ENCODE data around the gene FOLH1. TPM values are rescaled to one million over a fixed set of nuclear protein-coding genes. Genes with fewer than 3 reads are reported as not detected.
"Not testable (repeated sequence)": the region's sequence is repeated elsewhere in the genome, so short reads cannot be mapped to it uniquely, and the experiment has no call there.

The FOLH1 gene
- total RNA-seq, 1 experiment from 2014 or later = not detected

DNA sequence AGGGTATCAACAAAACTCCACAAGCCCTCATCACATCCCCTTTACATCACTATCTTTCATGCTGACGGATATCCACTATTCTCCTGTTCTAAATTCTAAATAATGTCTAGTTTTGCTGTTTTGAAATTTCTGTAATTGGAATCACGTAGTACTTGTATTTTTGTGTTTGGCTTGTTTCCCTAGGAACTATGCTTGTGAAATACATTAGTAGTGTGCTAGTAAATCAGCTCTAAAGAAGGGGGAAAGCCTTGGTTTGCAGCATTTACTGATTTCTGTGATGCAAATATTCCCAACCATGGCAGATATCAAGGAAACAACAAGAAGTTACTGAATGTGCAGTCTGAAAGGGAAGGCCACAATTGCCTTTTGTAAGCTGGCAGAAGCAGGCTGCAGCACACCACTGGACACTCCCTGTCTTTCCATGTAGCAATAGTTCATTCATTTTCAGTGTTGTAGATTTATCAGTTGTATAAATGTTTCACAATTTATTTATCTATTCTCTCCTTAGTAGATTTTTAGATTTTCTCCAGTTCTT, 4.7 kb upstream of the FOLH1 start:
- CTCF ChIA-PET = no interaction called here
- TF ChIP-seq SP1 (IDR thresholded peaks at IDR 0.05; ENCODE audit: low read depth) (no peak), RAD21 (IDR thresholded peaks at IDR 0.05; ENCODE audit: low read depth) (no peak)
- TF ChIP-seq, protein P1, sequence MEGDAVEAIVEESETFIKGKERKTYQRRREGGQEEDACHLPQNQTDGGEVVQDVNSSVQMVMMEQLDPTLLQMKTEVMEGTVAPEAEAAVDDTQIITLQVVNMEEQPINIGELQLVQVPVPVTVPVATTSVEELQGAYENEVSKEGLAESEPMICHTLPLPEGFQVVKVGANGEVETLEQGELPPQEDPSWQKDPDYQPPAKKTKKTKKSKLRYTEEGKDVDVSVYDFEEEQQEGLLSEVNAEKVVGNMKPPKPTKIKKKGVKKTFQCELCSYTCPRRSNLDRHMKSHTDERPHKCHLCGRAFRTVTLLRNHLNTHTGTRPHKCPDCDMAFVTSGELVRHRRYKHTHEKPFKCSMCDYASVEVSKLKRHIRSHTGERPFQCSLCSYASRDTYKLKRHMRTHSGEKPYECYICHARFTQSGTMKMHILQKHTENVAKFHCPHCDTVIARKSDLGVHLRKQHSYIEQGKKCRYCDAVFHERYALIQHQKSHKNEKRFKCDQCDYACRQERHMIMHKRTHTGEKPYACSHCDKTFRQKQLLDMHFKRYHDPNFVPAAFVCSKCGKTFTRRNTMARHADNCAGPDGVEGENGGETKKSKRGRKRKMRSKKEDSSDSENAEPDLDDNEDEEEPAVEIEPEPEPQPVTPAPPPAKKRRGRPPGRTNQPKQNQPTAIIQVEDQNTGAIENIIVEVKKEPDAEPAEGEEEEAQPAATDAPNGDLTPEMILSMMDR (IDR thresholded peaks at IDR 0.05 in 2 of 3, conservative IDR thresholded peaks at IDR 0.05 in 1 of 3; ENCODE audit: borderline replicate concordance in 1 of 3, insufficient read depth in 1 of 3, low read depth in 2 of 3, low read length in 2 of 3) = no peak
- no peak for ATAC-seq

DNA sequence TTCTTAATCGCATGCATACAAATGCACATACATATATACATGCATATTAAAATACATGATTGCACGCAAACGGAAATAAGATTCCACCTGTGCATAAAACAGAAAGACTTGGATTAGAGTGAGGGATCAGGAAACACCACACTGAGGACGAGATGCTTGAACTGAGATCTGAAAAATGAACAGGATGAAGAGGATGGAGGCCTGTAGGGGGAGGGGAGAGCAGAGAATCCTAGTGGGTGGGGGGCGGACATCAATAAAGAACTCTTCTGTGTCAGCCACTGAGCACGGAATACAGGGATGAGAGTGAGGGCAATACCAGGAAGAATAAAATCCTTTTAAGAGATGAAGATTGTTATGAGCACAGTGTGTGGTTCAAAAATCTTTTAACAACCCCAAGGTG, 1.4 kb downstream of the FOLH1 start:
- H3K27me3 ChIP-seq (ENCODE audit: insufficient read depth, low read length); RAD21 ChIA-PET (ENCODE audit: low non-redundant PET in 1 of 2, low total read pairs in 2 of 2, uncharacterized antibody in 2 of 2, unreplicated experiment in 2 of 2); H3K4me1 ChIP-seq (ENCODE audit: control insufficient read depth in 1 of 2, insufficient read depth in 2 of 2, low read length in 2 of 2); H3K79me2 ChIP-seq (ENCODE audit: insufficient read depth, low read length); H3K9ac ChIP-seq (ENCODE audit: low read length); H4K20me1 ChIP-seq (ENCODE audit: insufficient read depth); H3K27ac ChIP-seq (ENCODE audit: low read depth, low read length); H3K9me3 ChIP-seq (ENCODE audit: control insufficient read depth in 1 of 2, insufficient read depth in 1 of 2, low read depth in 1 of 2, low read length in 2 of 2); H3K4me3 ChIP-seq (replicated peaks in 1 of 2; ENCODE audit: low read depth in 1 of 2, low read length in 2 of 2); DNase-seq (ENCODE audit: low read depth, low spot score); ATAC-seq; H3K4me2 ChIP-seq (ENCODE audit: low read length); H3K36me3 ChIP-seq (ENCODE audit: control insufficient read depth in 1 of 2, insufficient read depth in 2 of 2, low read length in 2 of 2); CTCF ChIA-PET; H3K9me2 ChIP-seq (ENCODE audit: insufficient read depth); intact Hi-C loops (cut with micrococcal nuclease); POLR2A ChIA-PET; BruUV-seq (replicated peaks); H2AFZ ChIP-seq (ENCODE audit: low read depth, low read length, poor library complexity, severe bottlenecking): not testable (repeated sequence)

More for the DNA sequence above, 4.7 kb upstream of the FOLH1 start:
- ChIA-PET POLR2A (no interaction called here), RAD21 (ENCODE audit: low non-redundant PET in 1 of 2, low total read pairs in 2 of 2, uncharacterized antibody in 2 of 2, unreplicated experiment in 2 of 2) (no interaction called here)
- intact Hi-C loops (cut with micrococcal nuclease) = no loop called here
- Histone ChIP-seq H3K36me3 (ENCODE audit: control insufficient read depth in 1 of 2, insufficient read depth in 2 of 2, low read length in 2 of 2) (no peaks in the 10 kb centered on the region), H3K4me2 (ENCODE audit: low read length) (no peak overlapping the region), H3K79me2 (ENCODE audit: insufficient read depth, low read length) (no peaks in the 10 kb centered on the region), H3K27me3 (ENCODE audit: insufficient read depth, low read length) (no peaks in the 10 kb centered on the region), H3K9me2 (ENCODE audit: insufficient read depth) (no peaks in the 10 kb centered on the region), H3K4me1 (ENCODE audit: control insufficient read depth in 1 of 2, insufficient read depth in 2 of 2, low read length in 2 of 2) (no peaks in the 10 kb centered on the region), H4K20me1 (ENCODE audit: insufficient read depth) (no peaks in the 10 kb centered on the region), H3K4me3 (replicated peaks in 1 of 2; ENCODE audit: low read depth in 1 of 2, low read length in 2 of 2) (no peak overlapping the region), H3K9me3 (ENCODE audit: control insufficient read depth in 1 of 2, insufficient read depth in 1 of 2, low read depth in 1 of 2, low read length in 2 of 2) (no peaks in the 10 kb centered on the region), H2AFZ (ENCODE audit: low read depth, low read length, poor library complexity, severe bottlenecking) (no peak overlapping the region), H3K27ac (ENCODE audit: low read depth, low read length) (no peak overlapping the region), H3K9ac (ENCODE audit: low read length) (no peak overlapping the region)
- no TSS peak for BruUV-seq (replicated peaks)
- no peak for DNase-seq (ENCODE audit: low read depth, low spot score)

Data from HCT116 (cell line).